ENCODE measurements around the gene CUBN.

GRCh38 chr10:16907687-16908086 lies 221.9 kb downstream of the CUBN start:
- TF ChIP-seq SIN3A (IDR thresholded peaks at IDR 0.05; ENCODE audit: low read depth, low read length) (no peak), MTA3 (IDR thresholded peaks at IDR 0.05; ENCODE audit: borderline replicate concordance, low read length) (no peak), EZH2 (IDR thresholded peaks at IDR 0.05; ENCODE audit: borderline replicate concordance, control insufficient read depth, low read depth, low read length) (no peak), SMARCA5 (IDR thresholded peaks at IDR 0.05) (no peak)

Measured in GM12878 (cell line).